ENCODE measurements around the gene ADD2.

DNA sequence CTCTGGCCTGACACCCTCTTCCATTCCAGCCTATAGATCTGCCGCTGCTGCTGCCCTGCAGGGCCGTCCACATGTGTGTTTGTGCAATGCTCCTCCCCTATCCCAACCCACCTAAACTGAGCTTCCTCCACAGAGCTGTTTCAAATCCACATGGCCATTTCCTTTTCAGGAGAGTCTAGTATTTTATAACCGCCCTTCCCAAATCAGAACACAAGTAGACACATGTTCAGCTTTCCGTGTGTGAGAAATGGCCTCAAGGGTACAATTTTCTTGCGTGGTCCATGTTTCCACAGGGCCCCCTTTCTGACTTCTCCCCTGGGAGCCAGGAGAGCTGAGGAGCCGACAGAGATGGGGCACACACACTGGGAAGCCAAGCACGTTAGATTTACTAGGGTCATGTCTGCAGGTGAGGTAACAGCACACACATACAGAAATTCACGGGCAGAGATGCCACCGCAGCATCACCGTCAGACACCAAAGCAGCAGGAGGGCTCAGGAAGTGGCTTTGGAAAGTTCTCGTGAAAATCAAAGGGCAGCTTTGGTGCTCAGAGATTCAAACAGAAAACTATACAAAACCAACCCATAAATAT is 111.5 kb downstream of the ADD2 start:
- TF ChIP-seq EZH2 (IDR thresholded peaks at IDR 0.05; ENCODE audit: insufficient read depth, poor library complexity, severe bottlenecking): no peak
- TF ChIP-seq EZH2phosphoT487 (IDR thresholded peaks at IDR 0.05; ENCODE audit: insufficient read depth, low read depth): no peak

Measured in GM23248 (cell line).